T-helper 1 cell treated with Interleukin-12 subunit alpha and Interleukin-12 subunit beta and Interleukin-4 antibody, amounts not matched to agents 30 ng/mL and 1 ng/mL, for 36 hours (primary cell): ENCODE data around the gene TRPM2. TPM values are rescaled to one million over a fixed set of nuclear protein-coding genes. Genes with fewer than 3 reads are reported as not detected.
"Not testable (repeated sequence)": the region's sequence is repeated elsewhere in the genome, so short reads cannot be mapped to it uniquely, and the experiment has no call there.

ENCODE experiments used
- intact Hi-C: fragments of 100-400 bp; cut with micrococcal nuclease; formaldehyde crosslinking; loops from one replicate; pipeline ENCODE4 v1.15.1; 2024
- total RNA-seq: library from RNA; stranded (reverse); gene quantifications from 2 replicates; pipeline ENCODE4 v1.2.3, GENCODE V29; 2022

The TRPM2 gene
- total RNA-seq, 1 donor from 2014 or later = 35.2 TPM

GRCh38 chr21:44351535-44352252 is 1.7 kb upstream of the TRPM2 start:
- intact Hi-C loops = no loop called here

- intact Hi-C loops = no loop called here
These were observed 1.1 kb upstream of the TRPM2 start for GRCh38 chr21:44352253-44352860.

DNA sequence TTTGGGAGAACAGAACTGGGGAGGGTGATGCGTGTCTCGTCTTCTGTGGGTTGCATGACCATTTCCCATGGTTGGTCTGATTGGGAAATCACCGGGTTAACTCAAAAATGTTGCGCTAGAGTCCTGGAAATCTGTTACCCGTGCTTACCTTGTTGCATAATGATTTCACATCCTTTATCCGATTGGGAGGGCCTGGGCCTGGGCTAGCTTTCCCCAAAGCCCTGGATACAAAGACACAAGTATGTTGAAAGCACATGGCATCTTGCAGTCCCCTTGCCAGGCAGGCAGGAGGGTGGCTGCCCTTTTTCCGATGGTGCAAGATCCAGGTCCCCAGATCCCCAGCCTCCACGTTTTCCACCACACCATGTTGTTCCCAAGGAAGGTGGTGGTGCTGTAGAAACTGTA is 582 bp downstream of the TRPM2 start:
- intact Hi-C loops = loop anchor here (2.0 kb wide), 1 partner anchor 15 kb away; the partner anchor contains the start of gene CFAP410

DNA sequence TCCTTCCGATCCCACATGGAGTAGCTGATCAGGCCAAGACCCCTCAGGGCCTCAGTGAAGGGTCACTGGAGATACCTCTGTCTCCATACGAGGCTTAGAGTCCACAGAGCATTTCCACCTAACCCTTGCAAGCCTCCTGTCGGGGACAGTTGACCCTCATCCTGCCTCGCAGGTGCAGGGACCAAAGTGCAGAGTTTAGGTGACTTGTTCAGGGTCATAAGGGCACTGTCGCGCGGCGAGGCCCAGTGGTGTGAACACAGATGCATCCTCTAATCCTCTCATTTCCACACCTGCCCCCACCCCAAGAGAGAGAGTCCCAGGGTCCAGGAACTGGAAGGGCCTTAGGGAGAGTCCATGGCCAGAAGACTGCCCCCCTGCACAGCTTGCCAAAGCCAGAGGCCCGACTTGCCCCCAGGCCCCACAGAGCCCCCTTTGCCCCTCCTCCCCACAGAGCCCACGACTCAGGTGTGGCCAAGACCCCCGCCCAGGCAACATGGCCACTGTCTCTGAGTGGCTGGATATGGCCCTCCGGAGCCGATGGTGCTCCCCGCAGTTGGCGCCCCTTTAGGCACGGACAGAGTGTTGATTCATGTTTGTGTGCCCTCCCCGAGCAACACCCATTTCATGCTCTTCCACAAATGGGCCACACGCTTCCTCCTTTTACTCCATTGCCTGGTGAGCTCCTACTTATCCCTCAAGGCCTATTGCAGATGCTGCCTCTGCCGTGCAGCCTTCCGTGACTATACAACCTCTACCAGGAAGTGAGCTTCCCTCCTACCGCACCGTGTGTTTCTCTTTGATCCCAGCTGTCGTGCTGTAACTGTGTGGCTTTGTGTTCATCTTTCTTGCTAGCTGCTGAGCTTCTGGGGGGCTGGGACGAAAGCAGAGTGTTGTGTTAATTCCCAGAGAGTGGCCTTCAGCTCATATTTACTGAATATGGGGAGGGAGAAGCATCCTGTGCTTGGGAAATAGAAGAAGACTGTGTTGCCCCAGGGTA is 1.7 kb downstream of the TRPM2 start:
- intact Hi-C loops = loop anchor here (2.0 kb wide), 1 partner anchor 16 kb away; the partner anchor contains the start of gene CFAP410

- intact Hi-C loops = no loop called here
These were observed 2.7 kb downstream of the TRPM2 start for GRCh38 chr21:44356160-44356559.

- intact Hi-C loops = no loop called here
These were observed 3.2 kb downstream of the TRPM2 start for GRCh38 chr21:44356636-44357035.

- intact Hi-C loops = no loop called here
These were observed 3.8 kb downstream of the TRPM2 start for GRCh38 chr21:44357064-44357837.

GRCh38 chr21:44359396-44359795 is 6.0 kb downstream of the TRPM2 start:
- intact Hi-C loops = no loop called here

GRCh38 chr21:44360159-44360558 is 6.7 kb downstream of the TRPM2 start:
- intact Hi-C loops = no loop called here

GRCh38 chr21:44361903-44362302 is 8.5 kb downstream of the TRPM2 start:
- intact Hi-C loops = not testable (repeated sequence)

- intact Hi-C loops = no loop called here
These were observed 9.9 kb downstream of the TRPM2 start for GRCh38 chr21:44363278-44363677.

- intact Hi-C loops = no loop called here
These were observed 11.0 kb downstream of the TRPM2 start for GRCh38 chr21:44364151-44365053.

GRCh38 chr21:44365251-44365966 is 12.0 kb downstream of the TRPM2 start:
- intact Hi-C loops = no loop called here

DNA sequence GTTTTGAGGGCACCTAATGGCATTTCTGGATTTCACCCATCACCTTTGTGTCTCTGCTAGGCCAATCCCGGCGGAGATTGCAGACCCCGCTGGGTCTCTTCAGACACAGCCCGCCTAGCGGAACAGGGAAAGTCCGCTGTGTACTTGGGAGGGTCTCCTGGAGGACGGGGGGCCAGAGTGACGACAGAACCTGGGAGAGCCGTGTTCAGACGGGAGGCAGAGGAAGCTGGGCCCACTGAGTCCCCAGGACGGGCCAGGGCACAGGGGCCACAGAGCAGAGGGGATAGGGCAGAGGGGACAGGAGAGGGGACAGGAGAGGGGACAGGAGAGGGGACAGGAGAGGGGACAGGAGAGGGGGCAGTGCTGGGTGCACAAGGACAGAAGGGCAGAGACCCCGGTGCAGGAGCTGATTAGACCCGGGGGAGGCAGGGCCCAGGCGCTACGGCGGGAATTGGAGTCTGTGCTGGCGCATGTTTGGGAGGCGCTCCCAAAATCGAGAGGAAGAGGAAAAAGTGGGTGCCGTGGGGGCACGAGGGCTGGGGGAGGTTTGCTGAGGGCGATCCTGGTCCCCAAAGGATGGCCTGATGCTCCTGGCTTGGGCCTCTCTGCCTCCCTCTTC is 12.7 kb downstream of the TRPM2 start:
- intact Hi-C loops = no loop called here

DNA sequence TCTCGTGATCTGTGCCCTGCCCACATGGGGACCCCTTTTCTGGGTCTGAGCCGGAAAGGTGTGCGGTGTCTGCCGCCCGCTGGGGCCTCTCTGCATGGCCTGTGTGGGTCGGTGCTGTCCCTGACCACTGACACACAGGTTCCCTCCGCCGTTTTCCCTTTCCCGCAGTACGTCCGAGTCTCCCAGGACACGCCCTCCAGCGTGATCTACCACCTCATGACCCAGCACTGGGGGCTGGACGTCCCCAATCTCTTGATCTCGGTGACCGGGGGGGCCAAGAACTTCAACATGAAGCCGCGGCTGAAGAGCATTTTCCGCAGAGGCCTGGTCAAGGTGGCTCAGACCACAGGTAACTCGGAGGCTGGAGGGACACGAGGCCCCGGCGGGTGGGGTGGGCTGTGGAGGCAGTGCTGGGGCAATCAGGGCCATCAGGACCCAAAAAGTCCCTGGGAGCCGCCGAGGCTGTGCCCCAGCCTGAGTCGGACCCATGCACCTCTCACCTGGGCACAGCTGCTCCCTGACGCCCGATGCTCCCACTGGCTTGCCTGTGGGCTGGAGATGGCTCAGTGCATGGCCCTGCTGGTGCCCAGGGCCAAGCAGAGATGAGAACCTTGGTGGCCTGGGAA is 13.3 kb downstream of the TRPM2 start:
- intact Hi-C loops = no loop called here

- intact Hi-C loops = no loop called here
These were observed 15.5 kb downstream of the TRPM2 start for GRCh38 chr21:44368711-44369446.

GRCh38 chr21:44370027-44370735 is 16.8 kb downstream of the TRPM2 start:
- intact Hi-C loops = no loop called here
